ENCODE results near the gene RAMACL. TPM values are rescaled to one million over a fixed set of nuclear protein-coding genes. Genes with fewer than 3 reads are reported as not detected.
A peak's percentile ranks its signal among the peaks of the same experiment; 100 is the strongest.

RAMACL gene
- total RNA-seq, 4 donors from 2014 or later, result 3.7 to 13.4 (median 9.0) TPM

GRCh38 chr6:166589786-166590574 lies 3.5 kb upstream of the RAMACL start:
- H3K27ac ChIP-seq, result peak overlapping the region in 1 of 3 donors; percentile 34
- intact Hi-C loops (cut with DNase I), result no loop called here
- WGBS, 2 donors, result 73 to 84% methylated on average over 8 of the region's 8 CpGs

DNA sequence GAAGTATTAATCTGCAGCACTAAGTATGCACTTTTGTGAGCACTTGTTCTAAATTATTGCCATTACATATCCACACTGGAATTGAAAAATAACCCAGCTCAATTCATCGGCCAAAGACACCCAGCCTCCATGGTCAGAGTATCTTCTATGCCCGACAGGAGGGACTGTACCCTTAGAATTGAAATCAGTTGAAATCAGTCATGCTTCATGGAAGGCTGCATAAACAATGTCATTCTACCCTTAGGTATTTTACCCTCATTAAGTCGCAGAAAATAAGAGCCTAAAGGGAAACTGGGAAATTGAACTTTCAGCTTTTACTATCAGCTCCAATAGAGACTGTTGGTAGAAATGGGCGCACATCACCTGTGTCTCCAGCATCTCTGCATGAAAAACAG lies 2.9 kb upstream of the RAMACL start:
- Histone ChIP-seq H3K4me3 (replicated peaks in 1 of 3) (no peak overlapping the region), H3K36me3 (no peaks in the 10 kb centered on the region), H3K9me3 (no peaks in the 10 kb centered on the region), H3K27me3 (no peaks in the 10 kb centered on the region), H3K4me1 (peaks cover 17 to 18% of the 10 kb centered on the region in 2 donors), H3K27ac (peak overlapping the region in 2 of 3 donors; percentile 25 to 34)
- 49 to 51% methylated on average over 4 of the region's 4 CpGs for WGBS, 2 donors
- TF ChIP-seq CTCF (IDR thresholded peaks at IDR 0.05), result peak in 2 of 6 experiments; percentile 15 to 22
- TF ChIP-seq POLR2A (IDR thresholded peaks at IDR 0.05), result no peak
- intact Hi-C loops (cut with DNase I), result no loop called here
- DNase-seq, result no peak

More at GRCh38 chr6:166589786-166590574, 3.5 kb upstream of the RAMACL start:
- Histone ChIP-seq H3K4me1 (peaks cover 21 to 22% of the 10 kb centered on the region in 2 donors), H3K9me3 (no peaks in the 10 kb centered on the region), H3K4me3 (replicated peaks in 1 of 3) (no peak overlapping the region), H3K36me3 (no peaks in the 10 kb centered on the region), H3K27me3 (no peaks in the 10 kb centered on the region)
- no peak for DNase-seq
- no peak for TF ChIP-seq POLR2A (IDR thresholded peaks at IDR 0.05)
- no peak for TF ChIP-seq CTCF (IDR thresholded peaks at IDR 0.05)

DNA sequence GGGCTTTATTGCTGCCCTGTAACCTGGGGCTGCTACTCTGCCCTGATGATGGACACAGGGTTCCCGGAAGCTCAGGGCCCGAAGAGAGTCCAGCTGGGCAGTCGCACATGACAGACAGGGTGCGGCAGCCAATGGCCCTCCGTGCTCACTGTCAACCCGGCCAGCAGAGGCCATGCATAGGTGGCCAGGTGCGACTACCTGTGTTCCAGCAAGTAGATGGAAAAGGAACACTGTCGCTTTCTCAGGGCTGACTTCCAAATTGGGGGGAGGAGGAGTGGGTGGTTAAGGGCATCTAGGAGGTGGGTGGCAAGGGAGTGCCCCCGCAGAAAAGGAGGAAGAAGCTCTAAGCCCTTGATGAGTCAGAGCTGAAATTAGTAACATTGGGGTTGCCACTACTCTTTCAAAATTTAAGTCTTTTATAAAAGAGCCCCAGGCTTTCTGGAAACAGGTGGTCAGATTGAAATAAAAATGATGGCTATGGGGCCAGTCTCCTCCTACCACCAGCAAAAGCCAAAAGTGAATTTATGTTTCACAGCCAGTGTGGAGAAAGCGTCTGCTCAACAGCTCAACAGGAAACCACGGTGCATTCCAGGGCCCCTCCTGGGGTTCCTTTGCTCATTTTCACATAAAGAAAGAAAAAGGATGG lies 2.3 kb upstream of the RAMACL start:
- 69 to 70% methylated on average over 11 of the region's 11 CpGs for WGBS, 2 donors
- intact Hi-C loops (cut with DNase I), result no loop called here
- no peak overlapping the region for H3K4me3 ChIP-seq (replicated peaks in 1 of 3)
- H3K36me3 ChIP-seq, result no peaks in the 10 kb centered on the region
- H3K4me1 ChIP-seq, result peaks cover 17 to 18% of the 10 kb centered on the region in 2 donors
- peak overlapping the region in 2 of 3 donors; percentile 25 to 34 for H3K27ac ChIP-seq
- DNase-seq, result peak; percentile 42 to 45
- no peaks in the 10 kb centered on the region for H3K27me3 ChIP-seq
- TF ChIP-seq POLR2A (IDR thresholded peaks at IDR 0.05) (no peak), CTCF (IDR thresholded peaks at IDR 0.05) (no peak)
- no peaks in the 10 kb centered on the region for H3K9me3 ChIP-seq

- no peak for TF ChIP-seq POLR2A (IDR thresholded peaks at IDR 0.05)
- Histone ChIP-seq H3K36me3 (no peaks in the 10 kb centered on the region), H3K9me3 (no peaks in the 10 kb centered on the region), H3K27me3 (no peaks in the 10 kb centered on the region), H3K4me3 (replicated peaks in 1 of 3) (no peak overlapping the region), H3K27ac (no peak overlapping the region), H3K4me1 (peaks cover 17 to 18% of the 10 kb centered on the region in 2 donors)
- DNase-seq, result no peak
- WGBS, 2 donors, result 77 to 78% methylated on average over 10 of the region's 10 CpGs
- intact Hi-C loops (cut with DNase I), result no loop called here
Measured at GRCh38 chr6:166587631-166588413, 1.3 kb upstream of the RAMACL start.

DNA sequence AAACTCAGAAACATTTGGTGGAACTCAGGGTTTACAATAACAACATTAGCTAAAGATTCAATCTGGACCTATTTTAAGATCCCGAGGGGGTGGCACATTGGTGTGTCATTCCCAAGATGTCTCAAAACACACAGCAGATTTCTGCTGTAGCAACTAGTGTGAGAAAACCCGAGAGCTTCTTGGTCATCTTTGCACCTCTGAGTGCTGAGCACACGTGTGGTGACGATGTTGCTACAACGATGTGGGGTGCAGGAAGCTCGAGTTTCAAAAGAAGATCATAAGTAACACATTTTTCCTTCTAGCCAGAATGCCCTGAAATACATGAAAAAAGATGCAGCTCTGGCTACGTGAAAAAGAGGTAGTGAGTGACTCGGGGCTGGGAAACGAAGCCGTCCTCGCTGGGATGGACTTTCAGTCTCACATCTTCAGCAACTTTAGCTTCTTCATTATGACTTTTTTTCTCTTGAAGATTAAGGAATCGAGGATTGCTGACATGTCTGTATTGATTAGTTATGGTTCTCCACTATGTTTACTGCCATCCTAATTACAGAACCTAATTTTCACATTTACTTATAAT lies 1.5 kb downstream of the RAMACL start:
- intact Hi-C loops (cut with DNase I), result no loop called here

More for the DNA sequence above, 1.5 kb downstream of the RAMACL start:
- Histone ChIP-seq H3K9me3 (no peaks in the 10 kb centered on the region), H3K27ac (no peak overlapping the region), H3K27me3 (no peaks in the 10 kb centered on the region), H3K36me3 (no peaks in the 10 kb centered on the region), H3K4me1 (peaks cover 16 to 17% of the 10 kb centered on the region in 2 donors), H3K4me3 (replicated peaks in 1 of 3) (no peak overlapping the region)
- no peak for TF ChIP-seq POLR2A (IDR thresholded peaks at IDR 0.05)
- no peak for TF ChIP-seq CTCF (IDR thresholded peaks at IDR 0.05)
- DNase-seq, result no peak
- 86 to 91% methylated on average over 12 of the region's 12 CpGs for WGBS, 2 donors
